Measurements from ENCODE around the gene EHD4.

The EHD4 gene

DNA sequence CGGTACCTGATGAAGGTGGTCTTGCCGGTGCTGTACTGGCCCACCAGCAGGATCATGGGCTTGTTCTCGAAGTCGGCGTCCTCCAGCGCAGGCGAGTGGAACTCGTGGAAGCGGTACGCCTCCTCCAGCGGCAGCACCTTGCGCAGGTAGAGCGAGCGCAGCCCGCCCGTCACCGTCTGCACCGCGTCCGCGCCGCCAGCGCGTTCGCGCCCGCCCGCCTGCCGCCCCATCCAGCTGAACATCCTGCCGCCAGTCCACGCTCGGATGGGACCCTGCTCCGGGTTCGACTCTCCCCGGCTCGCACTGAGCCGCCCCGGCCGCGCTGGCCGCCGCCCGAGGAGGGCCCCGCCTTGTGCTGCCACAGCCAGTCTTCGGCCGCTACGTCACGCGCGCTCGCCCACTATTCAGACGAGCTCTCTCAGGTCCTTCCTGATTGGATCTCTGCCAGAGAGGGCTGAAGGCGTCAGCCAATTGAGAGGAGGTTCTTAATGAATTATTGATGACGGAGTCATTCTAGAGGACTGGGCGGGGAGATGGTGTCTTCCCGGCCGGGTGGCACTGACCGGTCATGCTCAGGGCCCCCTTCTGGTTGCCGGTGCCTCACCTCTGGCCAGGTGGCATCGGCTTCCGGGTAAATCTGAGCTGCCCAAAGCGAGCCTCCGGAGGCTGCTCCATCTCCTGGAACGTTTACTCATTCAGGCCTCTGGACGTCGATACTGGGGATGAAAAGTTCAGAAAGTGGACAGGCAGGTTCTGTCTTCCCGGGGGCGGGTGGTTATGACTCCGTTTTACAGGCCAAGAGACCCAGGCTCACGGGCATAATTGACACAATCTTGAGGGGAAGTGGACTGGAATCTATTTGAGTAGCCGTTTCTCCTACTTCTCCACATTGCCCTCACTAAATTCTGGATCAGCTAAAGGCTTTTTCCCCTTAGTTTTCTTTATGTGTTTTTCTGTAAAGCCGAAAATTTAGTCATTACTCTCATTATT, at the start of gene EHD4:
Gene EHD4, minus strand, starts transcription at position 305 of the 990 bp plus-strand sequence. Its CDS starts 63 bp downstream, at position 242.
- peak; percentile 95 for FAIRE-seq

DNA sequence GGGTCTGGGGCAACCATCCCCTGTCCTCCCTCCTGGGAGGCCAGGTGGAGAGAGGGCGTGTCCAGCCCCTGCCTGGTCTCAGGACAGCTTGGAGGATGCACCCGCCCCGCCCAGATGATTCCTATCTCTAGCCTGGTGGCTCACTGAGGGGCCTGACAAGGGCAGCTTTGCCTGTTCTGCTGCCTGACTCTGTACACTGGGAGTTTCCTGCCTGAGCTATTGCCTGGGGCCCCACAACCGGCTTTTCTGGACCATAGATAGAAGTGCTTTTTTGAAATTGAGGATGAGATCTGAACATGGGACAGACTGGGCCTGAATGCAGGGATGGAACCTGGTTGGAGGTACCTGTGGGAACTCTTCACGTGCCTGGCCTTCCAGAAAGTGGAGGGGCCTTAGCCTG, 49.2 kb upstream of the EHD4 start:
- no peak for FAIRE-seq

DNA sequence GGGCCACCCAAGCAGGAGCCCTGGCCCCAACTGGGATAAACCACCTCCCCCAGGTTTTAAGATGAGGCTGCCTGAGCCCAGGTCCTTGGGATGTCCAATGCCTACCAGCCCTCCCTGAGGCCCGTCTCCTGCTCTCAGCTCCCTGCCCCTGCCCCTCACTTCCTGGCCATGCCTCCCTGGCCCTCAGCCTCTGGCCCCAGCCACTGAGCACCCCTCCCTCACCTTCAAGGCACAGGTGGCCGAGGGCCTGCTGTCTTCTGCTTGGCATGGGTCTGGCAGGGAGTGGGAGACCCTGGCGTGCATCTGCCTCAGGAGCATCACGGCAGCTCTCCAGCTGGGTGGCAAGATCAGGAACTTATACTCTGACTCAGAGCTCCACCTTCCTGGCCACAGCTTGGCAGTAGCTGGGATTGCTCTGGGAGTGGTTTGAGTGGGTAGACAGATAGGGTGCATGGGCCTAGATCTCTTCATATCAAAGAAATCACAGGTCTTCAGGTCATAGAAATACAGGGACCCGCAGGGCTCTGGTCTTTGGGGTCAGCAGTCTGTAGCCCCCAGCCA, 48.4 kb upstream of the EHD4 start, which contains the start of gene PLA2G4E:
Gene PLA2G4E, minus strand, starts transcription at position 330 of the 561 bp plus-strand sequence. Its CDS starts 12 bp downstream, at position 318.
- no peak for FAIRE-seq

DNA sequence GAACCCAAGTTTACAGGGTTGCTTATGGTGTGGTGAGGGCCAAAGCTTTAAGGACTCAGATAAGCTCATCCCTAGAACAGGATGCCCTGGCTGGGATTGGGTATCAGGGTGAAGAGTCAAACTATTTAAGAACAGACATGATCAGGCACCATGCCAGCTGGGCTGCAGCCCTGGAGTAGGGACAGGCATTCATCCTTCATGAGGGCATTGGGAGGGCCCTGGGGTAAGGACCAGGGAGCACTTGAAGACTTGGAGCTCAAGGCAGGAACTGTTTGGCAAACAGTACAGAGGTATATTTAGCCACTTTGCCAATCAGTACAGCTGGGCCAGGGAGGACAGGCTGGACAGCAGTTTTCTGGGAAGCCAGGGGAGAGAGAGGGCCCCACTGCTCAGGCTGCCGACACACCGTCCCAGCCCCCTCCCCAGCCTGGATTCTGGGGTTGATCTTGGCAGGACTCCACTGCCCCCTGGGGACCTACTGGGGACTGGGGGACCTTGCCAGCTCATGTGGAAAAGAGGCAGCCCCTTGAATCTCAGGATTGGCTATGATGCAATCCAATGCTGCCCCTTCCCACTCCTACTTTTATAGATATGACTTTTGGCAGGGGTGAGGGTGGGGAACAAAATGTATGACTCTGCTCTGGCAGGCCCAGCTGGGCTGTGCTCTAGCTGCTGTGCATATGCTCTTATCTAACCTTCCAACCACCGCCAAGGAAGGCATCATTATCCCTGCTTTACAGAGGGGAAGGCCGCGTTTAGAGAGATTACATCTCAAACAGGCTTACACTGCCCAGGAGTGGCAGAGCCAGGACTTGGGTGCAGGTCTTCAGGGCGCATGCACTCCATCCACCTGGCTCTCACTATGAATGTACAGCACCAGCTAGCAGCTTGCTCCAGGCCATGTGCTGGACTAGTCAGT, 46.2 kb upstream of the EHD4 start:
- FAIRE-seq, result no peak

DNA sequence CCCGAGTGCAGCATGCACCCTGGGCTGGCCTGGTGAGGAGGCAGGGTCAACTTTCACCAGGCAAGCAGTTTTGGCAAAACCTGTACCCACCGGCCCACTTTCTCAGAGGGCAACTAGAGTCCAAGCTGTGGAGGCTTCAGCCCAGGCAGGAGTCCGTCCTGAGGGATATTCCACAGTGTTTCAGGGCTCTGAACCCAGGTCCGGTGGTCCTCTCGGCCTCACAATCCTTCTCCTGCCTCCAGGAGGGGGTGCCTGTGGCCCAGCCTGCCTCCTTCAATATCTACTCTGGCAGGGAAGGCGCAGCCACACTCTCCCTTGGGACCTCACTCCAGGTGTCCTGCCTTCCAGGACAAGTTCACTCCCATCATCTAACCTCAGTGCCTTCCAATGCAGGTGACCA, 44.6 kb upstream of the EHD4 start:
- FAIRE-seq, result no peak

DNA sequence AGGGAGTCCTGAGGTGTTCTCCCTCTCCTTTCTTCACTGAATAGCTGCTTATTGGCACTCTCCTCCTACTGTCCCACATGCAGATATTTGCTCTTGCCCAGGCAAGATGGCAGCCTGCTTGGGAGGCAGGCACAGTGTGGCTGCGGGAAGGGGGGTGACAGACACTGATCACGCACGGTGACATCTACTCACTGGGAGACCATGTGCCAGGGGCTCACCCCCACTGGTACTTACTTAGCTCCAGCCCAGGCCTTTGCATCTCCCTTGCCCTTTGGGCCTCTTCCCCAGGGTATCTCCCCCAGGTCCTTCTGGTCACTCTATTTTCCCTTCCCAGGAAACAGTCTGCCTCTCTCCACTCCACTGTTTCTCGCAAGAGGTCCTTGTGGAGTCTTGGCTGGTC, 42.0 kb upstream of the EHD4 start:
- FAIRE-seq, result no peak

DNA sequence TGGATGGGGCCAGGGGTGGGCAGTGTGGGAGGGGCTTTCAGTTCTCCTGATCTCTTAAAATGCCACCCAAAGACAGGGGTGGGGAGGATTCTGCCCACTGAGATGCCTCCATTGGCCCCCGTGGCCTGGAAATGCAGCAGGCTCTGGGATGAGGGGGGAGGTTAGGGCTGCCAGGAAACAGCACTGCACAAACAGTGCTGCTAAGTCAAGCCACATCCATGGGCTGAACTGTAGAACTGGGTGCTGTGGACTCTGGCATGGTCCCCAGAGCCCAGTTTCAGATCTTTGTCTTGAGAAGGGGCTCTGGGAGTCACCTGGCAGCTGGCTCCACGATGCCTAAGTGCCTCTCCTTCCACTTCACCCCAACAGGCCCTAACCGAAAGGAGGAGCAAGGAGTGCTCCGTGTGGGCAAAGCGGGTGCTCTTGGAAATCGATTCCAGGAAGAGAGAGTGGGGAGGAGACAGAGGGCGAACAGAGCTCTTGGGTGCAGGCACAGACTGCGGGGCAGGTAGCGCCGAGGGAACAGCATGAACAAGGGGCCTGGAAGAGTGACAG, 40.6 kb upstream of the EHD4 start:
- no peak for FAIRE-seq

DNA sequence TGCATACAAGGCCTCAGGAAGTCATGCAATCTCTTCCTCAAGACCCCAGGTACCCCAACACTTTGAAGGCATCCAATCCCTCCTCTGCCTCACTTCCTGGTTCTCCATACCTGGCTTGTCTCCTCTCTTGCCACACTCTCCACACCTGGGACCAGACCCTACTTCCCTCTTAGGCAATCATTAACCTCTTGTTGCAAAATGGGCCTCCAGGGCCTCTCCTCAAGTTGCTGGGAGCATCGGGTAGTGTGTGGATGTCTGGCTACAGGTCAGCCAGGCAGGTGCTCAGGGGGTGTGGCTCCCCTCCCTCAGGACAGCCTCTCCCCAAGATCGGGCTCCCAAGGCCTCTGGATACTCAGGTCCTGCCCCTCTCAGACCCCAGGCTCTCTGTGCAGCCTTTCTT, 39.9 kb upstream of the EHD4 start:
- no peak for FAIRE-seq

DNA sequence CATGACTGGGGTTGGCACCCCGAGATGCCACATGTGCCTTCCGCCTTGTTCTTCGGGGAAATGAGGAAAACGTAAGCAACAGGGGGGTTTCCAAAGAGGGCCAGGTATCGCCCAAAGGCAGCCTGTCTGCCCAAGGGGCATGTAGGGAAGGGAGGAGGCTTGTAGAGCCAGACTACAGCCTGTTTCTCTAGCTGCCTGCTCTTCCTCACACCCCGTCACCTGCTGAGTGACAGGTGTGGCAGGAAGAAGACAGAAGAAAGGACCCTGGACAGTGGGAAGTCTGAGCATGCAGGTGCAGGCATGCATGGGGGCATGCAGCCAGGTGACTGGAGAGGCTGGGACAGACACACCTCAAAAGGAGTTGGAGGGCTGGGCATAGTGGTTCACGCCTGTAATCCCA, 38.7 kb upstream of the EHD4 start:
- no peak for FAIRE-seq

DNA sequence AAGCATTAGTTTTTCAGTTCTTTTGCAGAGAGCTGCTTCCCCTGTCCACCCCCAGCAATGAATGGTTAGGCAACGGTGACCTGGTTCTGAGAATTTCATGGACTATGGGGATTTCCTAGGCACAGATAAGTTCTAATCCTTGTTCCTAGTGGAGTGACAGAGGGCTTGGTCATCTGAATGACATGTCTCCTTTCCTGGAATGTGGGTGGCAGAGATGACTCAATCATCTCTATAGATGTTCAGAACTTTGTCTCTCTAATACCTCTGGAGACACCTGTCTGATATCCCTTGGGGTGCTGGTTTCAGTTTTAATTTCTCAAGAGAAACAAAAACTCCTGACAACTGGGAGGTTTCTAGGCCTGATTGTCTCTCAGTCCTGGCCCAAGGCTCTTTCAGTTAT, 38.1 kb upstream of the EHD4 start:
- no peak for FAIRE-seq

DNA sequence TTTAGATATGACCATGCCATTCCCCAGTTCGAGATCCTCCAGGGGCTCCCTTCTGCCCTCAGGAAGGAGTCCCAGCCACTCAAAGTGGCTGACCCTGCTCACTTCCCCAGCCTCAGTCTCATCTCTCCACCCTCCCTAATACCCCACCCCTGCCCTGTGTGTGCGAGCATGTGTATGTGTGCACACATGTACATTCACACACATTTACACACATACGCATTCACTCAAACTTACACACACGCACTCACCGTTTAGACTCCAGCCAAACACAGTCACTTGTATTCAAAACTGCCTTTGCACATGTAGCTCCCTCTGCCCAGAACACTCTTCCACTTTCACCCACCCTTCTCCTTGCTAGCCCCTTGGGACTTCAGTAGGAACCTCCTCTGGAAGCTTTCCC, 37.1 kb upstream of the EHD4 start:
- FAIRE-seq, result no peak

DNA sequence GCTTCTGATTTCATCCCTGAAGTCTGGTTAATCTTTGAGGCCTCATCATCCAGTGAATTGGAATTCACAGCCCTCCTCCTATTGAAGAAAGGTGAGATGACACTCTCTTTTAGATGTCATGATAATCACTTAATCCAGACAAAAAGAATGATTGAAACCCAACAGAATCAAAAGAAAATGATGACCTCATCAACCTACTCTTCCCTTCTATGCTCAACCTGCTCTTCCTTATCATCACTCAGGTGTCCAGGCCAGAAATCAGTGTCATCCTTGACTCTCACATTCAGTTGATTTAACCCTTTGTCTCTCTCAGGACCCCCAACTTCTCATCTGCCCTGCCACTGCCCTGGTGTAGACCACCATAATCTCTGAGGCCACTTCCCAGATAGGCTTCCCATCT, 36.7 kb upstream of the EHD4 start:
- FAIRE-seq, result no peak

DNA sequence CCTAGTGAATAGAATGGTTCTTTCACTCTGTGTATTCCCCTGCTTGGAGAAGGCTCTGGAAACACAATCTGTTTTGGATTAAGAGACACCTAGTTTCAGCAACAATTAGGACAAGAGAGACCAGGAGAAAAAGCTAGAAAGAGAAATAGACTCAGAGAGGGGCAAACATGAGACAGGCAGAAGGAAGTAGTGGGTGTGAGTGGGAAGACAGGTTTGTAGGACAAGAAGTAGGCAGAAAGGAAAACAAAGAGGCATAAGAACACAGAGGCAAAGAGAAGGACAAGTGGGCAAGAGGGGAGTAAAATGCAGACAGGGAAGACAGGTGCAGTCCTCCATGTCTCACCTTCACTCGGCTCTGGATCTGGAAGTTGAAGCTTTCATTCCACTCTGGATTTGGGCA, 35.0 kb upstream of the EHD4 start:
- FAIRE-seq, result no peak

DNA sequence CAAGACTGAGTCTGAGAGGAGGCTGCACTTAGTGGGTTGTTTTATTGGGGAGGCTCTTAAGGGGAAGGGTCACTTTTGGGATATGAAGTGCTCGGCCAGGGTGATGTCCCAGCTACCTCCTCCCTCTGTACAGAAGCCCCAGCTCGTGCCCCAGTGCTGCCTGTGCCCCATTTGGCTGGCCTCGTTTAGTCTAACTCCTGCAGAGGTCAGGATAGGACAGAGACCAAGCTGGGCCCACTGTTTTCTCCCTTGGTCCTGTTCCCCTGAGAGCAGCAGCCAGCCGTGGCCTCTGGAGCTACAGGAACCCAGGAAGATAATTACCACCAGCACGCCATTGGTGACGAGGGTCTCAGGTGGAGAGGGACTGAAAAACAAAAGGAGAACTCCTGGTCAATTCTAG, 30.0 kb upstream of the EHD4 start:
- no peak for FAIRE-seq

DNA sequence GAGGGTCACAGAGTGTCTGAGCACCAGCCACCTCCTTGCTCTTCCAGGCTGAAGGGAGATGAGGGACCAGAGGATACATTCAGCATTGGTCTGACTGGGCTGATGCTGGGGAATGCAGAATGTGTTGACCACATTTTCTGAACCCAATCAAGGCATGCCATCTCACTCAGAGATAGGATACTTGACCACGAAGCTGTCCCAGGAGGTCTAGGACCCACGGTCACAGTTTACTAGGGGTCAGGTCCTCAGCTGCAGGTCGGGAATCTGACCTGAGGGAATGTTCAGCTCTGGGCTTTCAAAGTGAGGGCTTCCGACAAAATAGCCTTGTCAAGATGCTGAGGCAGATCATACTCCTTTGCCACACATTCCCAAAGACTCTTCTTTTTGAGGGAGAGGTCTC, 28.9 kb upstream of the EHD4 start:
- FAIRE-seq, result no peak

DNA sequence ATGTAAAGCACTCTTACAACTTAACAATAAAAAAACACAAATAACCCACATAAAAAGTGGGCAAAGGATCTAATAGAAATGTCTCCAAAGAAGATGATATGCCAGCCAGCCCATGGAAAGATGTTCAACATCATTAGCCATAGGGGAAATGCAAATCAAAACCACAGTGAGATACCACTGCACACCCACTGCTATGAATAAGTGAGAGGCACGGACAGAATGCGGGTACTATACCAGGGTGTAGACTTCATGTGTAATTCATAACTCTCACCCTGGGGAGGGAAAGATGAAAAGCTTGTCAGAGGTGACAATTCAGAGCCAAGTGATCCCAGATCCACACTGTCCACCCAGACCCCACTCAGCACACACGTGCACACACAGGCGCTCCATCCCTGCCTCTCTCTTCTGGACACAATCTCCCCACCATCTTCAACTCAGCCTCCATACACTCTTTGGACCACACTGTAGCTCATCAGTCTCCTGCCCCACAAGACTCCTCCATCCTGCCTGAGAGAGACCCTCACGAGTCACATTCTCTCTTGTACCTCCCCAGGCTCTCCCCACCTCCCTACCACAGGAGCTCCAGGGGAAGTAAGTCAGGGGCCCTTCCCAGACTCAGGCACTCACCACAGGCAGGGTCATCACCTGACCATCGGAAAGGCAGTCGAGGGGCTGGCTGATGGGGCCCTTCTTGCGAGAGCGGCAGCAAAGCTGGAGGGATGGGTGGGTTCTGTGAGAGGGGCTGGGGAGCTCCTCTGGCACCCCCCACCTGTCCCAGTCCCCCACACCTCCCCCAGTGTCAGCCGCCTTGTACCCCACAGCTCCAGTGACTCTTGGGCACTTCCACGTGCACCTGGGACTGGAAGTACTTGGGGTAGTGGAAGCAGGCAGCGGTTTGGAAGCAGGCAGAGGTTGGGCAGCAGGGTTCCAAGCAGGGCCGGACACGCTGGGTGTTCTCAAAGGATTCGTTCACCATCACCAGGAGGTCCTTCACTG, 27.2 kb upstream of the EHD4 start:
- FAIRE-seq, result no peak

DNA sequence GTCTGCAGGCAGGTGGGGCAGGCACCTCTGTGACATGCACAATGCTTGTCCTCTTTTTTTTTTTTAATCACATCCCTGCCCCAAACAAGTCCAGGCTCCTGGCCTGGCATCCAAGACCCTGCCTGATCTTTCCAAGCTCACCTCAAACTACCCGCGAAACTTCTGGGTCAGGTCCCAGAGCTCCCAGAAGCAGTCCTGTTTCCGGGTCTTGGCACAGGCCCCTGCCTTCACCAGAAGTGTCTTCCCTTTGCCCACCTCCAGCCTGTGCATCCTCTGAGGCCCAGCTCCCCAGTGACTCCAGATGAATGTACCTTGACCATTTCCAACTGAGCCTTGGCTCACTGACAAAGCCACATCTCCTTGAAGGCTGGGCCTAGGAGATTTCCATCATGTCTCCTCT, 25.5 kb upstream of the EHD4 start:
- no peak for FAIRE-seq

DNA sequence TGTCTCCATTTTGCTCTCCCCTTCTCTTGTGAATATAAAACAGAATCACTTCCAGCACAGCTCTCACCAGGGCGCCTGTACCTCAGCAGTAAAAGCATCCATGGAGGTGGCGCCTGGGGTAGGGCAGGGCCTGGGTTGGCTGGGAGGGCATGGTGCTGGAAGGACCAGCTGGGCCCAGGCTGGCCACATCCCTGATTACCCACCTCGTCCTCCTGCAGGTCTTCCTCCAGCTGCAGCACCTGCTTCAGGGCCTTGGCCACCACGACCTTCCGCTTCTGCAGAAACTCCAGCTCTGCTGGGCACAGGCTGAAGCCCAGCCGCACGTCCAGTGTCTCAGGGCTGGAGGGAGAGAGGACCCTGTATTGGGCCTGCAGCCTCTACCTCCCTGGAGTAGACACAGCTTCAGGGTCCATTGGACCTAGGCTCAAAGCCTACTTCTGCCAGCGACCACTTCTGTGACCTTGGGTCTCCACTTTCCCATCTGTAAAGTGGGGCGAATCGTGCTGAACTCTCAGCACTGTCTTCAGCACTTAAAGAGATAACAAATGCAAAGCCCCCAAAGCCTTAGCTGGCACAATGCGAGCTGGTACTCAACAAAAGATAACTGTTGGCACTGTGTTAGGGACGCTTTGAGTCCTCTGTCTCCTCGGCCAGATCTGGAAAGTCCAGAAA, 24.7 kb upstream of the EHD4 start:
- FAIRE-seq, result no peak

DNA sequence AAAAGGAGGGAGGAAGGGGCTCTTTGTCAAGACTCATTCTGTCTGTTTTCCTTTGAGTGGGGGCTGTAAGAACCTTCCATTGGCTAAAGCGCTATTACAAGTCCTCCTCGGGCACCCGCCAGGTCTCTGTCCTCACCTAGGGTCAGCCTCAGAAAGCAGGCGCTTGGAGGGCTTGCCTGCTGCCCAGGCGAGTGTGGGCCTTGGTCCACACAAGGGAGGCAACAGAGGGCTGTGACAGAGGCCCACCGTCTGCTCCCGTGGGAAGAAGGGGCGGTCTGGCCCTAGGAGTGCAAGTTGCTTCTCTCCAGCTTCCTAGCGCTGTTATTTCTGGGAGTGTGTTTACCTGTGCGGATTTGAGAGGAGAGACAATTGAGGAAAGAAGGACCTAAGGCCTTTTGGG, 24.0 kb upstream of the EHD4 start:
- no peak for FAIRE-seq

DNA sequence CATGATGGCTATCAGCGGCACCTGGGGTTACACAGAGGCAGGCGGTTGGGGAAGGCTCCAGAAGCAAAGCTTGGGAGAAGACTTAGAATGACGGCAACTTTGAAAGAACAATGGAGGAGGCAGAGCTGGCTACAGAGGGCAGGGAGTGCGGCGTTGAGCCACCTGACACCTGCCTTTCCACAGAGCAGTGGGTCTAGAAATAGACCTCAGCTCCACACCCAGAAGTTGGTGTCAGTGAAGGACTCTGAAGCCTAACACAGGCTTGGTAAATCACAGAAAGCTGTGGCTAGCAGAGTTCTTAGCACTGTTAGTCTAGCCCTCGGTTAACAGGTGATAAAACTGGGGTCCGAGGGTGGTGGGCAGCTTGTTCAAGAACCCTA, 23.1 kb upstream of the EHD4 start:
- FAIRE-seq, result no peak
